Measurements from ENCODE around the gene ZP1. TPM values are rescaled to one million over a fixed set of nuclear protein-coding genes. Genes with fewer than 3 reads are reported as not detected.

The ZP1 gene
- total and polyA plus RNA-seq, 10 of the 15 experiments (the other 5 are each of a cell fraction or from before 2014, with no cell fraction given), result not detected

- TF ChIP-seq CREB1 (IDR thresholded peaks at IDR 0.05; ENCODE audit: low read depth) (no peak), ZNF217 (IDR thresholded peaks at IDR 0.05) (no peak), LARP7 (IDR thresholded peaks at IDR 0.05) (no peak), RFX5 (IDR thresholded peaks at IDR 0.05; ENCODE audit: low read depth, low read length) (no peak), MTA2 (IDR thresholded peaks at IDR 0.05; ENCODE audit: low read depth) (no peak), BRCA1 (IDR thresholded peaks at IDR 0.05; ENCODE audit: low read depth, low read length) (no peak), CHD1 (IDR thresholded peaks at IDR 0.05; ENCODE audit: low read depth, low read length) (no peak), SMAD1 (IDR thresholded peaks at IDR 0.05; ENCODE audit: low read depth, partially characterized antibody) (no peak)
- TF ChIP-seq, protein P1, sequence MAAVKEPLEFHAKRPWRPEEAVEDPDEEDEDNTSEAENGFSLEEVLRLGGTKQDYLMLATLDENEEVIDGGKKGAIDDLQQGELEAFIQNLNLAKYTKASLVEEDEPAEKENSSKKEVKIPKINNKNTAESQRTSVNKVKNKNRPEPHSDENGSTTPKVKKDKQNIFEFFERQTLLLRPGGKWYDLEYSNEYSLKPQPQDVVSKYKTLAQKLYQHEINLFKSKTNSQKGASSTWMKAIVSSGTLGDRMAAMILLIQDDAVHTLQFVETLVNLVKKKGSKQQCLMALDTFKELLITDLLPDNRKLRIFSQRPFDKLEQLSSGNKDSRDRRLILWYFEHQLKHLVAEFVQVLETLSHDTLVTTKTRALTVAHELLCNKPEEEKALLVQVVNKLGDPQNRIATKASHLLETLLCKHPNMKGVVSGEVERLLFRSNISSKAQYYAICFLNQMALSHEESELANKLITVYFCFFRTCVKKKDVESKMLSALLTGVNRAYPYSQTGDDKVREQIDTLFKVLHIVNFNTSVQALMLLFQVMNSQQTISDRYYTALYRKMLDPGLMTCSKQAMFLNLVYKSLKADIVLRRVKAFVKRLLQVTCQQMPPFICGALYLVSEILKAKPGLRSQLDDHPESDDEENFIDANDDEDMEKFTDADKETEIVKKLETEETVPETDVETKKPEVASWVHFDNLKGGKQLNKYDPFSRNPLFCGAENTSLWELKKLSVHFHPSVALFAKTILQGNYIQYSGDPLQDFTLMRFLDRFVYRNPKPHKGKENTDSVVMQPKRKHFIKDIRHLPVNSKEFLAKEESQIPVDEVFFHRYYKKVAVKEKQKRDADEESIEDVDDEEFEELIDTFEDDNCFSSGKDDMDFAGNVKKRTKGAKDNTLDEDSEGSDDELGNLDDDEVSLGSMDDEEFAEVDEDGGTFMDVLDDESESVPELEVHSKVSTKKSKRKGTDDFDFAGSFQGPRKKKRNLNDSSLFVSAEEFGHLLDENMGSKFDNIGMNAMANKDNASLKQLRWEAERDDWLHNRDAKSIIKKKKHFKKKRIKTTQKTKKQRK (IDR thresholded peaks at IDR 0.05; ENCODE audit: low read depth, low read length), result no peak
Measured at GRCh38 chr11:60874421-60875365, 7.4 kb downstream of the ZP1 start (continued).
